Osteoblast (primary cell): Measurements from ENCODE around the gene TTC7B. TPM values are rescaled to one million over a fixed set of nuclear protein-coding genes. Genes with fewer than 3 reads are reported as not detected.

Source experiments
- DNase-seq: peaks from one replicate; pipeline ENCODE4 v3.0.0; 2011; ENCODE audit warnings: low spot score, mixed read lengths; ENCODE audit not compliant: insufficient read length; ENCODE audit errors: missing footprints
- H2AFZ ChIP-seq: 2 replicates; pipeline ENCODE4 v1.6.0; 2011; ENCODE audit warnings: mild to moderate bottlenecking, low read length
- H3K27ac ChIP-seq: 2 replicates; pipeline ENCODE4 v1.5.1; 2011; ENCODE audit warnings: mild to moderate bottlenecking, low read depth, low read length, moderate library complexity
- H3K27me3 ChIP-seq: 2 replicates; pipeline ENCODE4 v1.6.0; 2012; ENCODE audit warnings: mild to moderate bottlenecking, control low read depth, inconsistent platforms, low read length, moderate library complexity; ENCODE audit not compliant: insufficient read depth
- H3K36me3 ChIP-seq: 2 replicates; pipeline ENCODE4 v1.5.1; 2011; ENCODE audit warnings: mild to moderate bottlenecking, low read length, control low read depth, moderate library complexity; ENCODE audit not compliant: insufficient read depth
- H3K4me1 ChIP-seq: 2 replicates; pipeline ENCODE4 v1.5.1; 2011; ENCODE audit warnings: mild to moderate bottlenecking, low read length, control low read depth, moderate library complexity; ENCODE audit not compliant: insufficient read depth
- H3K4me2 ChIP-seq: 2 replicates; pipeline ENCODE4 v1.6.0; 2011; ENCODE audit warnings: mild to moderate bottlenecking, low read length; ENCODE audit not compliant: insufficient read depth
- H3K4me3 ChIP-seq: fragments of 200-600 bp; sonication (generic); 3 replicates; pipeline ENCODE4 v1.5.1; 2012; ENCODE audit warnings: mild to moderate bottlenecking, low read length, inconsistent platforms; ENCODE audit not compliant: insufficient read depth
- H3K79me2 ChIP-seq: 2 replicates; pipeline ENCODE4 v1.6.0; 2012; ENCODE audit warnings: mild to moderate bottlenecking, low read length, control low read depth, inconsistent platforms; ENCODE audit not compliant: insufficient read depth
- H3K9me3 ChIP-seq: 2 replicates; pipeline ENCODE4 v1.5.1; 2011; ENCODE audit warnings: low read depth, low read length, control low read depth
- H4K20me1 ChIP-seq: 2 replicates; pipeline ENCODE4 v1.6.0; 2012; ENCODE audit warnings: mild to moderate bottlenecking, low read length, control low read depth; ENCODE audit not compliant: insufficient read depth
- total RNA-seq: library from RNA; depleted of rRNA; stranded (reverse); fragments of >200 nt; gene quantifications from 2 replicates; pipeline ENCODE4 v1.2.3, GENCODE V29; 2012
- TF ChIP-seq, protein P1 (sequence below): IDR thresholded peaks from 2 replicates; pipeline ENCODE4 v1.5.1; 2011; ENCODE audit warnings: mild to moderate bottlenecking, low read depth, low read length, moderate library complexity; ENCODE audit errors: extremely low read depth

Gene TTC7B
- total RNA-seq, 1 donor = 14.5 TPM

DNA sequence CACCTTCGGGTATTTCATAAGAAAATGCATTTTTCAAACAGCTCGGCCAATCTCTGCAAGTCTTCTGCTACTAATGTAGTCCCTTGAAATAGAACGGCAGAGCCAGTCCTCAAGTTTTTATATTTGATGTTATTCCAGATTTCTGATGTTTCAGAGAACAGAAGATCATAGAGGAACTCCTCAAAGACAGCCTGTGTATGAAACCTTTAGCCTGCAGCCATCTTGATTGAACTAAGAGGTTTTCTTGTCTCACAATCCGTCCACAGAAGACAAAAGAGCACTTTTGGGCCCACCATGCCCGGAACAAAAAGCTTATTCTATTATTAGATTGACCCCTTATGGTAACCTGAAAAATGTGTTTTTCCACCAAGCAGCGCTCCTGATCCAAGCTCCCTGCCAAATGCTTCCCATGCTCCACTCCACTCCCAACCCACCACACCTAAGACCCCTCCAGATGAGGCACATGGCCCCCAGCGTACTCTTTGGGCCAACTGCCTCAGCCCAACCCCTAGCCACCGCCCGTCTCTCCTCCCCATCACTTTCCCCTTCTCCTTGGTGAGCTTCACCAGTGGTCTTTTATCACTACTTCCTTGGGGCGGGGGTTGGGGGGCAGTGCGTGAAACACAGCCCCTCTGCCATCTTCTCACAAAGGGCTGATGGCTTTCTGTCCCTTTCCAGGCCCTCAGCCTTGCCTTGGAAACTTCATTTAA is 243.6 kb downstream of the TTC7B start:
- TF ChIP-seq, protein P1, sequence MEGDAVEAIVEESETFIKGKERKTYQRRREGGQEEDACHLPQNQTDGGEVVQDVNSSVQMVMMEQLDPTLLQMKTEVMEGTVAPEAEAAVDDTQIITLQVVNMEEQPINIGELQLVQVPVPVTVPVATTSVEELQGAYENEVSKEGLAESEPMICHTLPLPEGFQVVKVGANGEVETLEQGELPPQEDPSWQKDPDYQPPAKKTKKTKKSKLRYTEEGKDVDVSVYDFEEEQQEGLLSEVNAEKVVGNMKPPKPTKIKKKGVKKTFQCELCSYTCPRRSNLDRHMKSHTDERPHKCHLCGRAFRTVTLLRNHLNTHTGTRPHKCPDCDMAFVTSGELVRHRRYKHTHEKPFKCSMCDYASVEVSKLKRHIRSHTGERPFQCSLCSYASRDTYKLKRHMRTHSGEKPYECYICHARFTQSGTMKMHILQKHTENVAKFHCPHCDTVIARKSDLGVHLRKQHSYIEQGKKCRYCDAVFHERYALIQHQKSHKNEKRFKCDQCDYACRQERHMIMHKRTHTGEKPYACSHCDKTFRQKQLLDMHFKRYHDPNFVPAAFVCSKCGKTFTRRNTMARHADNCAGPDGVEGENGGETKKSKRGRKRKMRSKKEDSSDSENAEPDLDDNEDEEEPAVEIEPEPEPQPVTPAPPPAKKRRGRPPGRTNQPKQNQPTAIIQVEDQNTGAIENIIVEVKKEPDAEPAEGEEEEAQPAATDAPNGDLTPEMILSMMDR = no peak
- no peaks in the 10 kb centered on the region for H3K27me3 ChIP-seq
- H3K4me2 ChIP-seq = no peak overlapping the region
- H3K9me3 ChIP-seq = no peaks in the 10 kb centered on the region
- H3K27ac ChIP-seq = no peak overlapping the region
- peaks cover 3% of the 10 kb centered on the region for H4K20me1 ChIP-seq
- no peaks in the 10 kb centered on the region for H3K36me3 ChIP-seq
- H2AFZ ChIP-seq = no peak overlapping the region
- peaks cover 13% of the 10 kb centered on the region for H3K4me1 ChIP-seq
- no peak overlapping the region for H3K4me3 ChIP-seq
- peak; percentile 38 for DNase-seq
- H3K79me2 ChIP-seq = no peaks in the 10 kb centered on the region

DNA sequence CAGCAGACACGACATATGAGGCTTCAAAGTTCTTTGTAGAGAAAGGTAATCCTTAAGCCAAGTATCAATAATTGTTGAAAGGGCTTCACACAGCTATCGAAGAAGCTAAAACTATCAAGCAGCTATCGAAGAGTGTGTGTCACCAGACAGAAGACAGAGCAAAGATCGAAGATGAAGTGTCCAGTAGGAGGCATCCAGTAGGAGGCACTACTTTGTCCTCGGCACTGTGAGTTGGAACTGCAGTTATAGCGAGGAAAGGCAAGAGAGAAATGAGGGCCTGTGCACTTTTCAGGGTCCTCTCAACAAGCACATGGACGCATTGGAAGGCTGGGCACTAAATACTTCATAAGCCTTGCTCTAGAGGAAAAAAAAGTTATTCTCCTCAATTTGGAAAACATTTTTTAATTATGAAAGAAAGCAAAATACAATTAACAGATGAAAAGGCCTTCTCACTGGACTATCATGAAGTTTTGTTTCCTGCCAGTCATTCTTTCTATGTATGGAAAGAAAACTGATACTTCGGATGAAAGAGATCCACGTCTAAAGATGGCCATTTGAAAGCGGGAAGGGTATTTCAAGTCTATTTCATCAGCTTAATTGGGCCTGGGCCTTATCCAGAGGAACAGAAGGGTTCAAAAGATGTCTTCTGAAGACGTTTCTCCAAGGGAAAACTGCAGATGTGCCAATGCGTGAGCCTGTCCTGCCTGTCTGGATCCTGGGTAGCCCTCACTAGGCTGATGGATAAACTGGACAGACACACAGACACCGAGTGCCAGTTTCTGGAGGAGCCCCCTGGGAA is 244.9 kb downstream of the TTC7B start:
- Histone ChIP-seq H3K4me1 (peaks cover under 1% of the 10 kb centered on the region), H3K9me3 (no peaks in the 10 kb centered on the region), H3K27ac (no peak overlapping the region)

DNA sequence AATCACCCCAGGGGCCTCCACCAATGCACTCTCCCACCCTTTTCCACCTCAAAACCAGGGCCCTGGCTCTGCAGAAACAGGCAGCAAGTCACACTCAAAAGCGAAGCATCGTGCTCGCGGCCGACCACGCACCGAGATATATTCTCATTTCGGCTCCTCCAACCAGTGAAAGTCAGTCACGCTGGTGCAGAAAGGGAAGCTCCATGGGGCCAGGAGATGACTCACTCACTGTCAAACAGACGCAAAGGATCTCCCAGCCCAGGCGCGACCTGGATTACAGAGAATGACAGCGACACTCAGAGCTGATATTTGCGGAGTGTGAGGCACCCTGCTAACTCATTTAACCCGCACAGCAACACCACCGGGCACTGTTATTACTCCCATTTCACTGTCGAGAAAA is 245.8 kb downstream of the TTC7B start:
- no peak for DNase-seq
- no peaks in the 10 kb centered on the region for H3K27me3 ChIP-seq
- no peak overlapping the region for H2AFZ ChIP-seq
- no peaks in the 10 kb centered on the region for H3K79me2 ChIP-seq
- no peak overlapping the region for H3K27ac ChIP-seq
- H3K36me3 ChIP-seq = no peaks in the 10 kb centered on the region
- no peak overlapping the region for H3K4me3 ChIP-seq
- H4K20me1 ChIP-seq = peaks cover 3% of the 10 kb centered on the region
- no peak overlapping the region for H3K4me2 ChIP-seq
- TF ChIP-seq, protein P1 = no peak
- H3K9me3 ChIP-seq = no peaks in the 10 kb centered on the region
- H3K4me1 ChIP-seq = no peaks in the 10 kb centered on the region

More for the DNA sequence above, 244.9 kb downstream of the TTC7B start:
- TF ChIP-seq, protein P1 = no peak
- H4K20me1 ChIP-seq = peaks cover 3% of the 10 kb centered on the region
- no peak overlapping the region for H3K4me2 ChIP-seq
- H3K4me3 ChIP-seq = no peak overlapping the region
- H3K27me3 ChIP-seq = no peaks in the 10 kb centered on the region
- no peaks in the 10 kb centered on the region for H3K36me3 ChIP-seq
- no peak overlapping the region for H2AFZ ChIP-seq
- DNase-seq = no peak
- H3K79me2 ChIP-seq = no peaks in the 10 kb centered on the region
